Left renal pelvis (tissue), 4 donors: ENCODE data around the gene HSD11B1. TPM values are rescaled to one million over a fixed set of nuclear protein-coding genes. Genes with fewer than 3 reads are reported as not detected.
A peak's percentile ranks its signal among the peaks of the same experiment; 100 is the strongest.
"Not testable (repeated sequence)": the region's sequence is repeated elsewhere in the genome, so short reads cannot be mapped to it uniquely, and the experiment has no call there.

Experiments used
- DNase-seq, 4 donors: peaks; one replicate each; pipeline ENCODE4 v3.0.0-alpha.2; 2013; ENCODE audit warnings: low read depth in 4 of 4, low spot score in 3 of 4
- polyA plus RNA-seq, 4 donors: library from polyadenylated mRNA; unstranded; fragments of 120-200 nt; gene quantifications; one replicate each; pipeline ENCODE4 v1.2.1, GENCODE V29; 2013; ENCODE audit not compliant: insufficient read length in 4 of 4

The HSD11B1 gene
- polyA plus RNA-seq, 4 donors, result 0.17 to 0.90 (median 0.39) TPM

- no peak for DNase-seq
These were observed 15.2 kb upstream of the HSD11B1 start for GRCh38 chr1:209689477-209689876.

GRCh38 chr1:209691237-209691636 lies 13.4 kb upstream of the HSD11B1 start:
- no peak for DNase-seq

GRCh38 chr1:209692296-209692695 lies 12.3 kb upstream of the HSD11B1 start:
- no peak for DNase-seq

- peak in 3 of 4 donors; percentile 46 to 74 (median 51) for DNase-seq
These were observed 11.7 kb upstream of the HSD11B1 start for GRCh38 chr1:209692745-209693504.

GRCh38 chr1:209696673-209697072 lies 8.0 kb upstream of the HSD11B1 start:
- no peak for DNase-seq

GRCh38 chr1:209697126-209697525 lies 7.5 kb upstream of the HSD11B1 start:
- DNase-seq, result no peak

- not testable (repeated sequence) for DNase-seq
These were observed 4.0 kb upstream of the HSD11B1 start for GRCh38 chr1:209700686-209701085.

GRCh38 chr1:209702832-209703231 lies 1.8 kb upstream of the HSD11B1 start:
- DNase-seq, result no peak

GRCh38 chr1:209703834-209704504 lies 677 bp upstream of the HSD11B1 start:
- no peak for DNase-seq

- no peak for DNase-seq
These were observed 470 bp downstream of the HSD11B1 start for GRCh38 chr1:209705033-209705598.

- no peak for DNase-seq
These were observed 2.0 kb downstream of the HSD11B1 start for GRCh38 chr1:209706622-209707021.

- DNase-seq, result no peak
These were observed 2.7 kb downstream of the HSD11B1 start for GRCh38 chr1:209707308-209707707.

GRCh38 chr1:209708297-209708696 lies 3.7 kb downstream of the HSD11B1 start:
- no peak for DNase-seq

GRCh38 chr1:209710093-209710492 lies 5.4 kb downstream of the HSD11B1 start:
- no peak for DNase-seq

GRCh38 chr1:209710847-209711246 lies 6.2 kb downstream of the HSD11B1 start:
- DNase-seq, result no peak

GRCh38 chr1:209714338-209714737 lies 9.7 kb downstream of the HSD11B1 start:
- no peak for DNase-seq

GRCh38 chr1:209715314-209715713 lies 10.7 kb downstream of the HSD11B1 start:
- no peak for DNase-seq

- DNase-seq, result no peak
These were observed 13.2 kb downstream of the HSD11B1 start for GRCh38 chr1:209717818-209718217.

GRCh38 chr1:209720326-209720725 lies 15.7 kb downstream of the HSD11B1 start:
- DNase-seq, result no peak

GRCh38 chr1:209720826-209721225 lies 16.2 kb downstream of the HSD11B1 start:
- no peak for DNase-seq

GRCh38 chr1:209721323-209721722 lies 16.7 kb downstream of the HSD11B1 start:
- DNase-seq, result no peak

GRCh38 chr1:209723265-209723664 lies 18.6 kb downstream of the HSD11B1 start:
- DNase-seq, result no peak
